GM12892 (cell line): ENCODE data around the gene CRTAP.

ENCODE experiments used
- POLR2A ChIP-seq: IDR thresholded peaks from 2 replicates; pipeline ENCODE4 v1.6.1; 2011; ENCODE audit warnings: low read depth, low read length, control low read depth
- POLR2AphosphoS5 ChIP-seq: IDR thresholded peaks from 2 replicates; pipeline ENCODE4 v1.6.1; 2011; ENCODE audit warnings: low read depth, low read length, control low read depth
- TAF1 ChIP-seq: IDR thresholded peaks from 2 replicates; pipeline ENCODE4 v1.6.1; 2011; ENCODE audit warnings: low read depth, mild to moderate bottlenecking, control low read depth, low read length, borderline replicate concordance

- TF ChIP-seq POLR2A (no peak), POLR2AphosphoS5 (no peak), TAF1 (no peak)
These were observed 23.9 kb downstream of the CRTAP start for GRCh38 chr3:33137691-33138090.
